Measurements from ENCODE around the gene COG5.

COG5 gene

GRCh38 chr7:107505362-107505761 lies 58.4 kb downstream of the COG5 start:
- DNase-seq: no peak
- Histone ChIP-seq H3K9me3 (ENCODE audit: severe bottlenecking) (no peaks in the 10 kb centered on the region), H3K36me3 (no peaks in the 10 kb centered on the region), H3K27ac (no peak overlapping the region), H3K27me3 (ENCODE audit: insufficient read depth, low read depth, severe bottlenecking) (no peaks in the 10 kb centered on the region), H3K4me3 (ENCODE audit: low read depth, low read length) (no peak overlapping the region)
- TF ChIP-seq, protein P1, sequence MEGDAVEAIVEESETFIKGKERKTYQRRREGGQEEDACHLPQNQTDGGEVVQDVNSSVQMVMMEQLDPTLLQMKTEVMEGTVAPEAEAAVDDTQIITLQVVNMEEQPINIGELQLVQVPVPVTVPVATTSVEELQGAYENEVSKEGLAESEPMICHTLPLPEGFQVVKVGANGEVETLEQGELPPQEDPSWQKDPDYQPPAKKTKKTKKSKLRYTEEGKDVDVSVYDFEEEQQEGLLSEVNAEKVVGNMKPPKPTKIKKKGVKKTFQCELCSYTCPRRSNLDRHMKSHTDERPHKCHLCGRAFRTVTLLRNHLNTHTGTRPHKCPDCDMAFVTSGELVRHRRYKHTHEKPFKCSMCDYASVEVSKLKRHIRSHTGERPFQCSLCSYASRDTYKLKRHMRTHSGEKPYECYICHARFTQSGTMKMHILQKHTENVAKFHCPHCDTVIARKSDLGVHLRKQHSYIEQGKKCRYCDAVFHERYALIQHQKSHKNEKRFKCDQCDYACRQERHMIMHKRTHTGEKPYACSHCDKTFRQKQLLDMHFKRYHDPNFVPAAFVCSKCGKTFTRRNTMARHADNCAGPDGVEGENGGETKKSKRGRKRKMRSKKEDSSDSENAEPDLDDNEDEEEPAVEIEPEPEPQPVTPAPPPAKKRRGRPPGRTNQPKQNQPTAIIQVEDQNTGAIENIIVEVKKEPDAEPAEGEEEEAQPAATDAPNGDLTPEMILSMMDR (IDR thresholded peaks at IDR 0.05; ENCODE audit: low read depth, low read length): no peak

DNA sequence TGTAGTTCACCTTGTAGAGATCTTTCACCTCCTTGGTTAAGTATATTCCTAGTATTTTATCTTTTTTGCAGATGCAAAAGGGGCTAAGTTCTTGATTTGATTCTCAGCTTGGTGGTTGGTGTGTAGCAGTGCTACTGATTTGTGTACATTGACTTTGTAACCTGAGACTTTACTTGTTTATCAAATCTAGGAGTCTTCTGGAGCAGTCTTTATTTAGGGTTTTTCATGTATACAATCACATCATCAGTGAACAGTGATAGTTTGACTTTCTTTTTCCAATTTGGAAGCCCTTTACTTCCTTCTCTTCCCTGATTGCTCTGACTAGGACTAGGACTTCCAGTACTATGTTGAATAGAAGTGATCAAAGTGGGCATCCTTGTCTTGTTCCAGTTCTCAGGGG lies 60.0 kb downstream of the COG5 start:
- TF ChIP-seq, protein P1 (IDR thresholded peaks at IDR 0.05; ENCODE audit: low read depth, low read length): no peak

GRCh38 chr7:107502797-107503196 lies 60.9 kb downstream of the COG5 start:
- no peak overlapping the region for H3K27ac ChIP-seq
- H3K36me3 ChIP-seq: no peaks in the 10 kb centered on the region
- no peak for DNase-seq
- no peaks in the 10 kb centered on the region for H3K9me3 ChIP-seq (ENCODE audit: severe bottlenecking)
- H3K4me3 ChIP-seq (ENCODE audit: low read depth, low read length): no peak overlapping the region
- H3K27me3 ChIP-seq (ENCODE audit: insufficient read depth, low read depth, severe bottlenecking): no peaks in the 10 kb centered on the region
- TF ChIP-seq, protein P1 (IDR thresholded peaks at IDR 0.05; ENCODE audit: low read depth, low read length): no peak

More for the DNA sequence above, 60.0 kb downstream of the COG5 start:
- H3K27me3 ChIP-seq (ENCODE audit: insufficient read depth, low read depth, severe bottlenecking): no peaks in the 10 kb centered on the region
- H3K9me3 ChIP-seq (ENCODE audit: severe bottlenecking): no peaks in the 10 kb centered on the region
- no peak overlapping the region for H3K4me3 ChIP-seq (ENCODE audit: low read depth, low read length)
- H3K36me3 ChIP-seq: no peaks in the 10 kb centered on the region
- DNase-seq: no peak
- no peak overlapping the region for H3K27ac ChIP-seq

DNA sequence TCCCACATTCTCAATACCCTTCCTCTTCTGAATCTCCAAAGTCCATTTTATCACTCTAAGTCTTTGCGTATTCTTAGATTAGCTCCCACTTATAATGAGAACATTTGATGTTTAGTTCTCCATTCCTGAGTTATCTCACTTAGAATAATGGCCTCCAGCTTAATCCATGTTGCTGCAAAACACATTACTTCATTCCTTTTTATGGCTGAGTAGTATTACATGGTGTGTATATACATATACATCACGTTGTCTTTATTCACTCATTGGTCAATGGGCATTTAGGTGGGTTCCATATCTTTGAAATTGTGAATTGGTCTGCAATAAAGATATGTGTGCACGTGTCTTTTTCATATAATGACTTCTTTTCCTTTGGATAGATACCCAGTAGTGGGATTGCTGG lies 61.6 kb downstream of the COG5 start:
- Histone ChIP-seq H3K27ac (no peak overlapping the region), H3K9me3 (ENCODE audit: severe bottlenecking) (no peaks in the 10 kb centered on the region), H3K27me3 (ENCODE audit: insufficient read depth, low read depth, severe bottlenecking) (no peaks in the 10 kb centered on the region), H3K36me3 (no peaks in the 10 kb centered on the region), H3K4me3 (ENCODE audit: low read depth, low read length) (no peak overlapping the region)
- no peak for DNase-seq
- TF ChIP-seq, protein P1 (IDR thresholded peaks at IDR 0.05; ENCODE audit: low read depth, low read length): no peak

GRCh38 chr7:107501593-107501992 lies 62.1 kb downstream of the COG5 start:
- Histone ChIP-seq H3K4me3 (ENCODE audit: low read depth, low read length) (no peak overlapping the region), H3K27ac (no peak overlapping the region), H3K9me3 (ENCODE audit: severe bottlenecking) (no peaks in the 10 kb centered on the region), H3K27me3 (ENCODE audit: insufficient read depth, low read depth, severe bottlenecking) (no peaks in the 10 kb centered on the region), H3K36me3 (no peaks in the 10 kb centered on the region)
- TF ChIP-seq, protein P1 (IDR thresholded peaks at IDR 0.05; ENCODE audit: low read depth, low read length): peak; percentile 37; the same call in 1 of the 2 replicates
- peak; percentile 38 for DNase-seq

- TF ChIP-seq, protein P1 (IDR thresholded peaks at IDR 0.05; ENCODE audit: low read depth, low read length): no peak
- no peak overlapping the region for H3K4me3 ChIP-seq (ENCODE audit: low read depth, low read length)
- H3K27me3 ChIP-seq (ENCODE audit: insufficient read depth, low read depth, severe bottlenecking): no peaks in the 10 kb centered on the region
- no peak overlapping the region for H3K27ac ChIP-seq
- no peak for DNase-seq
- H3K36me3 ChIP-seq: no peaks in the 10 kb centered on the region
- H3K9me3 ChIP-seq (ENCODE audit: severe bottlenecking): no peaks in the 10 kb centered on the region
Observed at GRCh38 chr7:107499731-107500130, 64.0 kb downstream of the COG5 start.

Data from WERI-Rb-1 (cell line).